NCI-H526 treated with DMSO at 0.1 percent for 48 hours (cell line): ENCODE data around the gene LAMB4.

Experiments
- DNase-seq: peaks from one replicate; lab custom pipeline; 2025; lab: John Stamatoyannopoulos, UW

The LAMB4 gene, protein sequence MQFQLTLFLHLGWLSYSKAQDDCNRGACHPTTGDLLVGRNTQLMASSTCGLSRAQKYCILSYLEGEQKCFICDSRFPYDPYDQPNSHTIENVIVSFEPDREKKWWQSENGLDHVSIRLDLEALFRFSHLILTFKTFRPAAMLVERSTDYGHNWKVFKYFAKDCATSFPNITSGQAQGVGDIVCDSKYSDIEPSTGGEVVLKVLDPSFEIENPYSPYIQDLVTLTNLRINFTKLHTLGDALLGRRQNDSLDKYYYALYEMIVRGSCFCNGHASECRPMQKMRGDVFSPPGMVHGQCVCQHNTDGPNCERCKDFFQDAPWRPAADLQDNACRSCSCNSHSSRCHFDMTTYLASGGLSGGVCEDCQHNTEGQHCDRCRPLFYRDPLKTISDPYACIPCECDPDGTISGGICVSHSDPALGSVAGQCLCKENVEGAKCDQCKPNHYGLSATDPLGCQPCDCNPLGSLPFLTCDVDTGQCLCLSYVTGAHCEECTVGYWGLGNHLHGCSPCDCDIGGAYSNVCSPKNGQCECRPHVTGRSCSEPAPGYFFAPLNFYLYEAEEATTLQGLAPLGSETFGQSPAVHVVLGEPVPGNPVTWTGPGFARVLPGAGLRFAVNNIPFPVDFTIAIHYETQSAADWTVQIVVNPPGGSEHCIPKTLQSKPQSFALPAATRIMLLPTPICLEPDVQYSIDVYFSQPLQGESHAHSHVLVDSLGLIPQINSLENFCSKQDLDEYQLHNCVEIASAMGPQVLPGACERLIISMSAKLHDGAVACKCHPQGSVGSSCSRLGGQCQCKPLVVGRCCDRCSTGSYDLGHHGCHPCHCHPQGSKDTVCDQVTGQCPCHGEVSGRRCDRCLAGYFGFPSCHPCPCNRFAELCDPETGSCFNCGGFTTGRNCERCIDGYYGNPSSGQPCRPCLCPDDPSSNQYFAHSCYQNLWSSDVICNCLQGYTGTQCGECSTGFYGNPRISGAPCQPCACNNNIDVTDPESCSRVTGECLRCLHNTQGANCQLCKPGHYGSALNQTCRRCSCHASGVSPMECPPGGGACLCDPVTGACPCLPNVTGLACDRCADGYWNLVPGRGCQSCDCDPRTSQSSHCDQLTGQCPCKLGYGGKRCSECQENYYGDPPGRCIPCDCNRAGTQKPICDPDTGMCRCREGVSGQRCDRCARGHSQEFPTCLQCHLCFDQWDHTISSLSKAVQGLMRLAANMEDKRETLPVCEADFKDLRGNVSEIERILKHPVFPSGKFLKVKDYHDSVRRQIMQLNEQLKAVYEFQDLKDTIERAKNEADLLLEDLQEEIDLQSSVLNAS (N-terminal part only)

DNA sequence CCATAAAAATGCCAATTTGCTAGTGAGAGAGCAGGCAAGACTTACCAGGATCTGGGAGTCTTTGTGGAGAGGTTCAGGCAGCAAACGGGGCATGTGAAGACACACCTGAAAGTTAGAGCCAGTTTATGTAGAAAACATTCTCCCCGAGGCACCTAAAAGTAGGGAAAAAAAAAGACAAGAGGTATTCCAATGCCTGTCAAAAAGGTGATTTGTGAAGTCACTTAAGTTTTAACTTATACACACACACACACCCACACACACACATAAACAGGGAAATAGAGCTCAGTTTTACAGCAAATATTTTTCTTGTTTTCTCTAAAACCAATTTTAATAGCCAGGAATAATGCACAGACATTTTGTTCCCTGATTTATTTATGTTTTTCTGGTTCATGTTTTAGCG lies at the start of gene LAMB4:
Gene LAMB4 (minus strand): TSS at position 101 of the 400 bp plus-strand sequence. CDS start 7,197 bp downstream, outside the sequence.
- DNase-seq: no peak

DNA sequence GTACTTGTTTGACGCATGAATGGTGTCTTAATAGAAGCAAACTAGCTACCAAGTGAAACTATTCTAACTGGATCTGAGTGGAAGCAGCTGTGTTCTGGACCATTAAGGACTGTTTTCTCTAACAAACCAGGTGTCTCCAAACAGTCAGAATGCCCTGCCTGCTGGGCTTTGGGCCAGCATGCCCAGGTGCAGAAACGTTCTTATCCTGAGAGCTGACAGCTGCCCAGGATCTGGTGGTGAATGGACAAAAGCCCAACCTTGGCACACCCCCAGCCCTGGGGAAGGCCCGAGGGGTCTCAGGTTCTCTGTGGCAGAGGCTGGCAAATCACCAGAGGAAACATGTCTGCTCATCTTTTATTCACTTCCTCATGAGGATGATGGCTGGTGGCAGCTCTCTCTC lies 48.2 kb upstream of the LAMB4 start:
- no peak for DNase-seq

DNA sequence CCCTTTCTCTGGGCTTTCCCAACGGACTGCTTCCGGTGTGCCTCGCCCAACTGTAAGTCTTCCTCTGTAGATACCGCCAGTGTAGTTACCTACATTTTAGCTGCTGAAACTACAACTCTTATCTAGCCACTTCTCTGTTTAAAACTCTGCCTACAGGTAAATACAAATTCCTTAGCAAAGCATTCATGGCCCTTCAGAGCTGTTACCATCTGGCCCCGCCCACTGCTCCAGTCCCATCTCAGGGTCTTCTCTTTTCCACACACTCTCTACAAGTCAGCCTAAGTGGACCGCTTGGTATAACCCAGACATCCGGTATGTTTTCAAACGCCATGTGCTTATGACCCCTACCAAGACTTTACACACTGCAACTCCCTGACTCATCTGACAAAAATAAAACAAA lies 41.0 kb upstream of the LAMB4 start:
- DNase-seq: no peak

DNA sequence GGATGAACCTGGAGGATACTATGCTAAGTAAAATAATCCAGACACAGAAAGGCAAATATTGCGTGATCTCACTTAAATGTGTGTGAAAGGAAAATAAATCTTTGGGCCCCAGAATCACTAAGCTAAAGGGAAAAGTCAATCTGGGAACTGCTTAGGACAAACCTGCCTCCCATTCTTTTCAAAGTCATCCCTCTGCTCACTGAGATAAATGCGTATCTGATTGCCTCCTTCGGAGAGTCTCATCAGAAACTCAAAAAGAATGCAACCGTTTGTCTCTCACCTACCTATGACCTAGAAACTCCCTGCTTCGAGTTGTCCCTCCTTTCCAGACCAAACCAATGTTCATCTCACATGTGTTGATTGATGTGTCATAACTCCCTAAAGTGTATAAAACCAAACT lies 40.1 kb upstream of the LAMB4 start:
- DNase-seq: no peak

DNA sequence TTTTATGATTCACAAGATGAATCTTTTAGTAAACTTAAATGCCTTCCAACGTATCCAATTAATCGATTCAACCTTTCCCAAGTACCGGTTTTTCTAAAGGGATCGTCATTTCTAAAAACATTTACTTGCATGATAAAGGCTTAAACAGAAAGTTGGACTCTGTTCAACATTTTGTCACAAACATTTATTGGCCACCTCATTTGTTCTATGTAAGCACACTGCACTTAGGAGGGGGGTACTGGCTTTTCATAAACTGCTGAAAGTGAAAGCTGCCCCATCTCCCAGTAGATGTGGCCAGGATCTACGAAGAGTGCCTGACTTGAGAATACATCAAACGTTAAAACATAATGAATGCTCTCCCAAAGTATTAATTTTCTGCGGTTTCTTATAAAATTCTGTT lies 37.3 kb upstream of the LAMB4 start:
- no peak for DNase-seq

DNA sequence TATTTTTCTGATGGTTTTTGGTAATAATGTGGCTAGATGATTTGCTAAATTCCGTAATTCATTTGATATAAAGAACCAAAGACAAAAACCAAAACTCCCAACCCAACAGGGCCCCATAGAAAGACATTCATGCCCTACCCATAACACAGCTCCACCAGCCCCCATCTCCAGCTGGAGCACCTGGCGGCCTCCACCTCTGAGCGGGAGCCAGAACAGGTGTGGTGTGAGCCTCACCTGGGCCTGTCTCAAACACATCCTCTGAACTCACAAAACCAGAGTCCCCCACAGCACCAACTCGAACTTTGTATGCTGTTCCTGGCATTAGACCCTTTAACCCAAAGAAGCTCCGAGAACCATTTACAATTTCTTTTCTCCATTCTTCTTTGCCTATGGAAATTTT lies 36.5 kb upstream of the LAMB4 start:
- DNase-seq: no peak

DNA sequence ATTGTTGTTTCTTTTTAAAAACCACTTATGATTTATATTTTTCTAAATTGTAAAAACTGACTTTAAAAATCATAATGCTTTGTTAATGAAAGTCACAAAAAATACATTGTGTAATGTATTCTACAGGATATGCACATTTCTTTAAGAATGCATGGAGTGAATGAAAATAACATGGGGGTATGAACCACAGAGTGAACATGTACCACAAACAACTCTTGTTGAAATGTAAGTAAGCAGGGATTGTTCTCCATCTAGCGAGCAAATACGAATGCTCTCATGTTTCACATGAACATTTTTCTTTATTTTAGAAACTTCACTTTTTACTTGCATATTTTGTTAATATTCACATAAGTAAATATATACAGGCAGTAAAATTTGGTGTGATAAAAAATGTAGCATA lies 35.6 kb upstream of the LAMB4 start:
- no peak for DNase-seq

DNA sequence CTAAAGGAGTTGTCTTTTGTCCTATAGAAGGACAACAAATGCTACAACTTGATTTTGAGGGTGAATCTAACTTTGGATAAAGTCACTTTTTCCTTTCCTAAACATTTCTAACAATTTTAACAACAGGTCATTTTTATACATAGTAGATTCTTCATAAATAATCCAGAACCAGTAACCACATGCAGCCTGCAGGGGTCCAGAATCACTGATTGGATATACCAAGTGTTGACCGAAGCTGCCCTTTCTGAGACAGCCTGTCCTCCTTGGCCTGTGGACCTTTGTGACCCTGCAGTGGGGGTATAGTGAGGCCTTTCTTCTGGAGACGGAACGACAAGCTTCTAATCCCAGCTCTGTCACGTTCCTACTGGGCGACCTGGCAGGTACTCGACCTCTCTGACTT lies 34.8 kb upstream of the LAMB4 start:
- no peak for DNase-seq

DNA sequence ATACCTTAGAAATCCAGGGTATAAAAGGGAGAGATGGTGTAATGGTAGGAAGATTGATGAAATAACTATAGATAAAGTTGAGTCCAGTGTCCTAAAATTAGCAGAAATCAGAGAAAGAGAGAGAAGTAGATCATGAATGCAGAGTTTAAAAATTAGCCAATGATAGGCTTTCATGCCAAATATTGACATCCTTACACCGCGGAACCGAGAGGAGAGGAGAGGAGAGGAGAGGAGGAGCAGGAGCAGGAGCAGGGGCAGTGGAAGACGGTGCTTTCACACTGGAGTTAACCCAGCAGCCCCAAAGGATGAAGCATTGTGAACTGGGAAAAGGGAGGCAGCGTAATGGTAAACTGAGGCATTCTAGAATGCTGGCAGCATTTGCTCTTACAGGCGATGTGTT lies 34.2 kb upstream of the LAMB4 start:
- DNase-seq: no peak

DNA sequence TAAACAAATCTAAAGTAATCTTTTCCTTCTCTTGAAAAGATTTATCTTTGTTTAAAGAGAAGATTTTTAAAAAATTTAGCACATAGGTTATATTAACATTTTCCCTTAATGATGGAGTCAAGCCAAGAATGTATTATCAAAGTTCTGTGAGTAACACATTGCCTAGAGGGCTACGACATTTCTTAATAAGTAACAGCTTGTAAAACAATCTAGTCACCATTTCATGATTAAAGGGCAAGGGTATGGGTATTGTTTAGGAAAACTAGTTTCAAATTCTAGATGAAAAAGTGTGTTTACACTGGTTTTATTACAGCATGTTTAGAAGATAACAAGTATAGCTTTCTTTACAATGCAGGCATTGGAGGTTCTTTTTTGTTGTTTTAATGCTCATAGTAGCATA lies 28.6 kb upstream of the LAMB4 start:
- no peak for DNase-seq

DNA sequence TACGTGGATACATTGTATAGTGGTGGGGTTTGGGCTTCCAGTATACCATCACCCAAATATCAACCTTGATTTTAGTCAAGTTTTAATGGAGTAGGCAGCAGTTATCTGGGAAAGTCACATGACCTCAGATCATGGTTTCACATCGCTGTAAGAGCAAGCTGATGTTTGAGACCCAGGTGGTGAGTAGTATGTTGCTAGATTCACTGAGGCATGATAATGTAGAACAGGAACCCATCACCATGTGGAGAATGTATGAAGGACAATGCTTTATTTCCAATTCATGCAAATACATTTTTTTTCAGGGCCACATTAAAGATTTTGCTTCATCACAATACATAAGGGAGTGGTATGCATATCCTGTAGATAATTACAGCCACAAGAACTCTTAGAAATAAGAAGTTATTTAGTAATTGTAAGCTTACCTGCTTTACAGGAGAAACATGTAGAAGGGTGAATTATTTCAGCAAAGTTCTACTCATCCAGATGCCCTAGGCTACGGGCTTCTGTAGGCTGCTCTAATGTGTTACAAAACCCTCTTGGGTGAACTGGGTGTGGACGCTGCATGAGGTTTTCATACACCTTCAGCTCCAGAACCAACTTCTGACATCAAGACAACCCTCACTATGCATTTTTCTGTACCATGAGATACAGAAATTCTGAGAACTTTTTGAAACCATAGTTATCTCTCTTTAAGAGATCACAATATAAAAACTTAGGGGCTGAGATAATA lies 27.6 kb upstream of the LAMB4 start:
- no peak for DNase-seq

DNA sequence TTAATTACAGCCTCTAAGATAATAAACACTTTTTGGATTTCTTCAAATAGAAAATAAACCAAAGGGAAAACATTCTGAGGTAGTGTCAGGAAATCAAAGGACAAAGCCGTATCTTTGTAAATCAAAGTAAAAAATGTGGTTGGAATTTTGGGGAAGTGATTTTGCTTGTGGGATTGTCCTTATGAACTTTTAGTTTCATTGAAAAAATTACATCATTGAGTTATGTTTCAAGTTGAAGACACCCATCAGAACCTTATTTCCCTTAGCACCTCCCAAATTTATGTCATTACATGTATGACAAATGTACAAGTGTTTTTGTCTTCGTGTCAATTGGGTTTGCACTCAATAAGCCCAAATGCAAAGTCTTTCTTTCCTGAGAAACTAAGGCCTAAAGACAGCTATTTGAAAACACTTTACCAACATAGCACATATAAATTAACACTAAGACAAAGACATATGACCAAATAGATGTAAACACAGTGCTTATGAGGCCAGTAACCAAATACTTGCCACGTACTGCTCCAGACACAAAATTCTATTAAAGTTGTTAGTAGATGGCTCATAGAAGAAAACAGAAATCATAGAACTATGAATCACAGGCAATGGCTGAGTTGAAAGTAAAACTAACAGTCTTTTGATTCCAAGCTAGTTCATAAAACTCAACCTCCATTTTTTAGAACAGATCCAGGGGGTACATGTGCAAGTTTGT lies 26.9 kb upstream of the LAMB4 start:
- DNase-seq: no peak

DNA sequence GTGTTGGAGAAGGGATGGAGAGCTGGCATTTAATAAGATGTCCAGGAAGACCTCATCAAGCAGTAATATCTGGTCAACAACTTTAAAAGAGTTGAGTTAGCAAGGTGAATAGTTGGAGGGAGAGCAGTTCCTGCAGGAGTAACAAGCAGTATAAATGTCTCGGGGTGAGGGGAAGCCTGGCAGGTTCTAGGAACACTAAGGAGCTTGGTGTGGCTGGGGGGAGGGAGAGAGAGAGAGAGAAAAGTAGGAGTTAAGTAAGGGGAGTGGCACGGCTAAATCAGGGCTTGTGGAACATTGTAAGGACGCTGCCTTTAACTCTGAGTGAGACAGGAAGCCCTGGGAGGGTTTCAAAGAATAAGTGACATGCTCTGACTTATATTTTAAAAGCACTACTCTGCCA lies 22.0 kb upstream of the LAMB4 start:
- DNase-seq: no peak

DNA sequence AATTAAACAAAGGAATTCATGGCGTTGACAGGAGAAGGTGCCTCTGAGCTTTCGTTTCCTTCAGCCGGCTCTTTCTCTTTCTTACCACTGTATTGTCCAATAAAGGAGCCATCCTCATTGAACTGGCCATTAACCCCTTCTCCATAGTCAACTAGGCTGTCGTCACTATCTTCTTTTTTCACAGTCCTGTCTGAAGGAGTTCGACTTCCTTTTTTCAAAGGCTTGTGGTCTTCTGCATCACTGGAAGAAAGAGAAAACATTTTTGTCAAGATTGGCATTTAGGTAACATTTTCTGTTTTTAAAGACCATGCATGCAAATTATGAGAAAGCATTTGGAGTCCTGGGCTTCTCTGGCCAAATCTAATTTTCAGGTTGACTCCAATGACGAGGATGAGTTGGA lies 19.7 kb upstream of the LAMB4 start:
- DNase-seq: no peak

DNA sequence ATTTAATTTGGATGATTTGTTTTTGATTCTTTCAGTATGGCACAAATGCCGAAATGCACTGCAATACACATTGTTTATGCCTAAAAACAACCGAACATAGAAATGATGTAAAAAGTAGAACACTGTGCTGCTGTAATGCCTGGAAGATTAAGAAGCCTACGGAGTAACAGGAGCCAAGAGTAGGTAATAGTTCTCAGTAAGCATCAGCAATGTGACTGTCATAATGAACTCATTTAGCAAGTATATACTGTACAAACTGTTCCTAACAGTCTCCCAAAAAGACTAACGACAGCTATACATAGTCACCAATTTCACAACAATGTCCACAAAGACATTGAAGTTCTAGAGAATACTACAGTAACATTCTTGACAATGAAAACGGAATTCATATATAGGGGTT lies 19.0 kb upstream of the LAMB4 start:
- DNase-seq: no peak

DNA sequence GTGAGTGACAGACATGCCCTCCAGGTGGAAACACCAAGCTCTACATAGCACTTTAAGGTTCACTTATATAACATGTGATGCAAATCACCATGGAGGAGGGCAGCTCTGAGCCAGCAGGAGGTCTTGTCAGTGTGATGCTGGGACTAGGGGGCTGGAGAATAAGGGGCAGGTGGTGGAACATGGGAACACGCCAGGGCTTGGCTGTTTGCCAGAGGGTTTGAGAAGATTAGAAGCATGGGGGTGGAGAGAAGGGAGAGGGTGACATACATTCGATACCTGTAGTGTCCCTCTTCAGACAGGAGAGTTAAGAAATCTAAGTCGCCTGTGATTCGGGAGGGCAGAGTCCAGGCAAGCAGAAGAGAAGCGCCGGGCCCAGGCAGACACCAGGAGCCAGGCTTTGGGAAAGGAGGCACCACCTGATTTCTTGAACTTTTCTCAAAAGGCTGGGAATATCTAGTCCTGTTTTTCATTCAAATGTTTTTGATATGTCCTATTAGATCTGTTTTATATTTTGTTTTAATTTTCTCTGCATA lies 16.9 kb upstream of the LAMB4 start:
- DNase-seq: no peak

DNA sequence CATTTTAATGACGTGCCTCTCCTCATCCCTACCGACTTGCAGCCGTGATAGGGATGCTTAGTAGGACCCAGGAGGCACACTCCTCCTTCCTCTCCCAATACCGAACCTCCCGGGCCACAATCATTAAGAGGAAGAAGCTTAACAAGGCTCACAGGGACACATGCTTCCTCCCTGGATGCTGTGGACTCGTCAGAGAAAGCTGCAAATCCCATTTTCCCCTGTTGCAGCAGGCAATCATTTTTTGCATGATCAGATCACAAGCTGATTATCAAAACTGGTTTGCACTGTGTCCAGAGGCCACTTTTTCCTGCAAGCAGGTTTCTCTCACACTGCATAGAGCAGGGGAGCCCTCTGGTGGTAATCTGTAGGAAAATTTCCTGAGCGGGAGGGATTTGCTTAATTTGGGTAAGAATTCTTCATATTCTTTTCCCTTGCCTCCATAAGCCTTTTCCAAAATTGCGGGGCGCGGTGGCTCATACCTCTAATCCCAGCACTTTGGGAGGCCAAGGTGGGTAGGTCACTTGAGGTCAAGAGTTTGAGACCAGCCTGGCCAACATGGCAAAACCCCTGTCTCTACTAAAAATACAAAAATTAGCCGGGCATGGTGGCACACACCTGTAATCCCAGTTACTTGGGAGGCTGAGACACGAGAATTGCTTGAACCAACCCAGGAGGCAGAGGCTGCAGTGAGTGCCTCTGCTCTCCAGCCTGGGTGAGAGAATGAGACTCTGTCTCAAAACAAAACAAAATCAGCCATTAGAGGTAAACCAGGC lies 16.1 kb upstream of the LAMB4 start:
- DNase-seq: peak; percentile 50

DNA sequence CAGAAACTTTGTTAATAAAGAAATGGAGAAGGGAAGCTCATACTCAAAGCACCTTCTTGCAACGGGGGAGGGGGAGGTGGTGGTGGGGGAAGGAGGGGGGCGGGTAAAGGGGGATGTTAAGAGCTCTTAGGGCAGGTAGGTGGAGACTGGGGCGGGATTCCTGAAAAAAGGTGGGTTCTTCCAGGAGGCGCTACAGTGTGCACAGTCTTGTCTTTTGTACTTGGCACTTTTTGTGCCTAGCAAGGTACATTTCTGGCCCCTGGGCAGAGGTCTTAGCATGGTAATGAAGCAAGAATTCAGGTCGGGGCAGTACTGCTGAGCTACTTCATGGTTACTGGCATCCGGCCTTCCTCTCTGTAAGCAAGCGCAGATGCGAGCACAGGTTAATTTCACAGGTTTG lies 15.2 kb upstream of the LAMB4 start:
- DNase-seq: no peak

DNA sequence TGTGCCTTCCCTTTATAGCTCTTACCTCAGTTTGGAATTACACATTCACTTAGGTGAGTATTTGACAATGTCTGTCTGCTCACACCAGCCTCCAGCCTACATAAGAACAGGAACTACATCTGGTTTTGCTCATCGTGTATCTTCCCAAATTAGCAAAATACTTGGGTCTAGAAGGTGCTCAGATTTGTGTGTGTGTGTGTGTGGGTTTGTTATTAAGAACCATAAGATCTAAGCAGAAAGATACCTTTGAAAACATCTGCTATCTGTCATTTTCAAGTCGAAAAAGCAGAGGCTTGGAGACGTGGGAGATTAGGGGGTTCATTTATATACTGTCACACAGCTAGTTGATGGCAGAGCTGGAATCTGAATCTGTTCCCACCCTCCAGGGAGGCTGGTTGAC lies 14.8 kb upstream of the LAMB4 start:
- no peak for DNase-seq
